GM12801 (cell line): ENCODE results near the gene SLA2.

Source experiments
- CTCF ChIP-seq: IDR thresholded peaks from one replicate; pipeline ENCODE4 v1.5.1; 2011; ENCODE audit warnings: control low read depth; ENCODE audit not compliant: insufficient read length; ENCODE audit errors: extremely low read depth

The SLA2 gene

GRCh38 chr20:36631646-36632045, 14.3 kb downstream of the SLA2 start:
- TF ChIP-seq CTCF: no peak

GRCh38 chr20:36629719-36630681, 16.0 kb downstream of the SLA2 start:
- no peak for TF ChIP-seq CTCF

GRCh38 chr20:36628076-36628475, 17.9 kb downstream of the SLA2 start:
- TF ChIP-seq CTCF: no peak

GRCh38 chr20:36624944-36625324, 21.1 kb downstream of the SLA2 start:
- no peak for TF ChIP-seq CTCF

- TF ChIP-seq CTCF: no peak
Measured at GRCh38 chr20:36624068-36624943, 21.7 kb downstream of the SLA2 start.

GRCh38 chr20:36623444-36623843, 22.6 kb downstream of the SLA2 start:
- TF ChIP-seq CTCF: no peak

- no peak for TF ChIP-seq CTCF
Measured at GRCh38 chr20:36620917-36621316, 25.1 kb downstream of the SLA2 start.
